OCI-LY7 (cell line): ENCODE measurements around the gene PUDP. TPM values are rescaled to one million over a fixed set of nuclear protein-coding genes. Genes with fewer than 3 reads are reported as not detected.
"Not testable (repeated sequence)": the region's sequence is repeated elsewhere in the genome, so short reads cannot be mapped to it uniquely, and the experiment has no call there.

Experiments used
- BruUV-seq: library from RNA; stranded (reverse); fragments of 400-500 nt; replicated peaks from 2 replicates; lab custom pipeline; 2021; lab: Mats Ljungman, UMichigan
- CTCF ChIA-PET: fragments of 300-600 bp; sonication (Branson Sonifier 250); formaldehyde crosslinking; loops from one replicate; lab custom pipeline; 2022; ENCODE audit warnings: antibody characterized with exemption; ENCODE audit not compliant: unreplicated experiment; lab: Charles Lee
- POLR2A ChIA-PET: fragments of 300-600 bp; sonication (Branson Sonifier 250); formaldehyde crosslinking; loops from one replicate; lab custom pipeline; 2022; ENCODE audit warnings: antibody characterized with exemption; lab: Charles Lee
- DNase-seq: peaks from one replicate; pipeline ENCODE4 v3.0.0-alpha.2; 2015; ENCODE audit warnings: low spot score
- H2AFZ ChIP-seq: fragments of 200-600 bp; sonication (generic), shearing (Covaris generic); 2 replicates; pipeline ENCODE4 v1.6.1; 2014; ENCODE audit warnings: mild to moderate bottlenecking, antibody characterized with exemption, low read length, moderate library complexity
- H3K27ac ChIP-seq: fragments of 200-600 bp; sonication (generic); 2 replicates; pipeline ENCODE4 v1.5.1; 2014; ENCODE audit warnings: mixed run types, low read depth, mild to moderate bottlenecking, moderate library complexity, low read length, inconsistent platforms; ENCODE audit not compliant: poor library complexity, severe bottlenecking
- H3K36me3 ChIP-seq: fragments of 200-600 bp; sonication (generic); 2 replicates; pipeline ENCODE4 v1.6.1; 2014; ENCODE audit warnings: mild to moderate bottlenecking, antibody characterized with exemption, low read length, moderate library complexity, mixed read lengths; ENCODE audit not compliant: insufficient read depth
- H3K4me1 ChIP-seq: fragments of 200-600 bp; sonication (generic); 2 replicates; pipeline ENCODE4 v1.5.1; 2014; ENCODE audit warnings: mild to moderate bottlenecking, low read length; ENCODE audit not compliant: insufficient read depth, poor library complexity, severe bottlenecking
- H3K4me2 ChIP-seq: fragments of 200-600 bp; sonication (generic); 2 replicates; pipeline ENCODE4 v1.6.1; 2014; ENCODE audit warnings: mild to moderate bottlenecking, low read length
- H3K4me3 ChIP-seq: fragments of 200-600 bp; sonication (generic); 2 replicates; pipeline ENCODE4 v1.5.1; 2014; ENCODE audit warnings: mild to moderate bottlenecking, low read depth, low read length; ENCODE audit not compliant: poor library complexity, severe bottlenecking
- H3K79me2 ChIP-seq: fragments of 200-600 bp; sonication (generic); 2 replicates; pipeline ENCODE4 v1.6.1; 2016; ENCODE audit warnings: low read depth, mild to moderate bottlenecking, low read length, moderate library complexity, mixed read lengths; ENCODE audit not compliant: insufficient read depth
- H3K9me2 ChIP-seq: fragments of 200-600 bp; sonication (generic); 2 replicates; pipeline ENCODE4 v1.6.1; 2016; ENCODE audit warnings: mild to moderate bottlenecking, low read length, mixed read lengths; ENCODE audit not compliant: insufficient read depth
- H3K9me3 ChIP-seq: fragments of 200-600 bp; sonication (generic); 2 replicates; pipeline ENCODE4 v1.6.1; 2014; ENCODE audit warnings: mild to moderate bottlenecking, mixed run types, low read length, mixed read lengths
- H4K20me1 ChIP-seq: fragments of 200-600 bp; sonication (generic); 2 replicates; pipeline ENCODE4 v1.6.1; 2014; ENCODE audit warnings: mild to moderate bottlenecking, antibody characterized with exemption, low read length, moderate library complexity, mixed read lengths; ENCODE audit not compliant: insufficient read depth
- CTCF ChIP-seq: fragments of 200-600 bp; sonication (generic); conservative IDR thresholded peaks from 2 replicates; pipeline ENCODE4 v1.5.1; 2014; ENCODE audit warnings: mild to moderate bottlenecking, antibody characterized with exemption, low read length, moderate library complexity, mixed read lengths
- EZH2phosphoT487 ChIP-seq: fragments of 200-600 bp; sonication (generic); IDR thresholded peaks from 2 replicates; pipeline ENCODE4 v1.6.1; 2018; ENCODE audit warnings: low read depth, borderline replicate concordance, mild to moderate bottlenecking, mixed run types, antibody characterized with exemption, low read length, moderate library complexity, mixed read lengths
- intact Hi-C: fragments of 100-400 bp; cut with micrococcal nuclease; formaldehyde crosslinking; loops from one replicate; pipeline ENCODE4 v1.10.0; 2022; ENCODE audit not compliant: unreplicated experiment
- total RNA-seq, 2 experiments: library from RNA; depleted of rRNA in 1 of 2; stranded (reverse); fragments of >200 nt in 1 of 2; shearing (Covaris generic) in 1 of 2; gene quantifications; 2 replicates each; pipeline ENCODE4 v1.2.3, GENCODE V29; 2014 to 2022

The PUDP gene
- total RNA-seq, 2 experiments from 2014 or later, result 8.8 to 25.7 TPM

- Histone ChIP-seq H3K4me1 (no peaks in the 10 kb centered on the region), H2AFZ (no peak overlapping the region), H3K9me3 (no peaks in the 10 kb centered on the region), H3K4me2 (no peak overlapping the region), H3K27ac (no peak overlapping the region), H3K36me3 (no peaks in the 10 kb centered on the region), H4K20me1 (no peaks in the 10 kb centered on the region), H3K9me2 (no peaks in the 10 kb centered on the region), H3K79me2 (no peaks in the 10 kb centered on the region), H3K4me3 (no peak overlapping the region)
- CTCF ChIA-PET, result no interaction called here
- POLR2A ChIA-PET, result no interaction called here
- intact Hi-C loops, result no loop called here
- DNase-seq, result no peak
- no peak for TF ChIP-seq CTCF
- TF ChIP-seq EZH2phosphoT487, result no peak
- no TSS peak for BruUV-seq
Observed at GRCh38 chrX:7021991-7022390, 126.0 kb downstream of the PUDP start.

GRCh38 chrX:7019555-7019954 lies 128.4 kb downstream of the PUDP start:
- BruUV-seq, result no TSS peak
- Histone ChIP-seq H3K4me3 (no peak overlapping the region), H4K20me1 (no peaks in the 10 kb centered on the region), H3K27ac (no peak overlapping the region), H3K4me2 (no peak overlapping the region), H3K4me1 (no peaks in the 10 kb centered on the region), H3K36me3 (no peaks in the 10 kb centered on the region), H3K9me3 (no peaks in the 10 kb centered on the region), H3K79me2 (no peaks in the 10 kb centered on the region), H2AFZ (no peak overlapping the region), H3K9me2 (no peaks in the 10 kb centered on the region)
- intact Hi-C loops, result no loop called here
- POLR2A ChIA-PET, result no interaction called here
- no peak for TF ChIP-seq EZH2phosphoT487
- TF ChIP-seq CTCF, result no peak
- CTCF ChIA-PET, result no interaction called here
- DNase-seq, result no peak

GRCh38 chrX:7012262-7012834 lies 135.6 kb downstream of the PUDP start:
- intact Hi-C loops, CTCF ChIA-PET, H3K9me3 ChIP-seq, H3K4me3 ChIP-seq, H3K9me2 ChIP-seq, POLR2A ChIA-PET, H3K27ac ChIP-seq, H3K36me3 ChIP-seq, H3K4me1 ChIP-seq, H4K20me1 ChIP-seq, H2AFZ ChIP-seq, DNase-seq, H3K4me2 ChIP-seq, BruUV-seq, H3K79me2 ChIP-seq: not testable (repeated sequence)

GRCh38 chrX:7010897-7011296 lies 137.1 kb downstream of the PUDP start:
- intact Hi-C loops, result not testable (repeated sequence)

GRCh38 chrX:7007328-7007727 lies 140.6 kb downstream of the PUDP start:
- H4K20me1 ChIP-seq, H3K4me1 ChIP-seq, BruUV-seq, H3K9me2 ChIP-seq, H3K4me2 ChIP-seq, H3K79me2 ChIP-seq, CTCF ChIA-PET, H3K4me3 ChIP-seq, POLR2A ChIA-PET, H3K27ac ChIP-seq, intact Hi-C loops, H3K36me3 ChIP-seq, H3K9me3 ChIP-seq, H2AFZ ChIP-seq, DNase-seq: not testable (repeated sequence)

More at GRCh38 chrX:7010897-7011296, 137.1 kb downstream of the PUDP start:
- H3K9me3 ChIP-seq, H3K4me2 ChIP-seq, H3K36me3 ChIP-seq, DNase-seq, H3K27ac ChIP-seq, H4K20me1 ChIP-seq, H3K4me1 ChIP-seq, H3K4me3 ChIP-seq, H2AFZ ChIP-seq, H3K9me2 ChIP-seq, CTCF ChIA-PET, H3K79me2 ChIP-seq, BruUV-seq: not testable (repeated sequence)
- POLR2A ChIA-PET, result interaction anchor here (0.6 kb wide), 1 partner anchor 360 kb away, joined by 3 read pairs; no protein-coding TSS in a partner anchor
